Airway epithelial cell (primary cell): Measurements from ENCODE around the gene RPP21. TPM values are rescaled to one million over a fixed set of nuclear protein-coding genes. Genes with fewer than 3 reads are reported as not detected.

Source experiments
- total RNA-seq: library from RNA; depleted of rRNA; stranded (reverse); fragments of >200 nt; gene quantifications from 2 replicates; pipeline ENCODE4 v1.2.3, GENCODE V29; 2015

The RPP21 gene
- 97.3 and 106 TPM in 2 replicates for total RNA-seq

DNA sequence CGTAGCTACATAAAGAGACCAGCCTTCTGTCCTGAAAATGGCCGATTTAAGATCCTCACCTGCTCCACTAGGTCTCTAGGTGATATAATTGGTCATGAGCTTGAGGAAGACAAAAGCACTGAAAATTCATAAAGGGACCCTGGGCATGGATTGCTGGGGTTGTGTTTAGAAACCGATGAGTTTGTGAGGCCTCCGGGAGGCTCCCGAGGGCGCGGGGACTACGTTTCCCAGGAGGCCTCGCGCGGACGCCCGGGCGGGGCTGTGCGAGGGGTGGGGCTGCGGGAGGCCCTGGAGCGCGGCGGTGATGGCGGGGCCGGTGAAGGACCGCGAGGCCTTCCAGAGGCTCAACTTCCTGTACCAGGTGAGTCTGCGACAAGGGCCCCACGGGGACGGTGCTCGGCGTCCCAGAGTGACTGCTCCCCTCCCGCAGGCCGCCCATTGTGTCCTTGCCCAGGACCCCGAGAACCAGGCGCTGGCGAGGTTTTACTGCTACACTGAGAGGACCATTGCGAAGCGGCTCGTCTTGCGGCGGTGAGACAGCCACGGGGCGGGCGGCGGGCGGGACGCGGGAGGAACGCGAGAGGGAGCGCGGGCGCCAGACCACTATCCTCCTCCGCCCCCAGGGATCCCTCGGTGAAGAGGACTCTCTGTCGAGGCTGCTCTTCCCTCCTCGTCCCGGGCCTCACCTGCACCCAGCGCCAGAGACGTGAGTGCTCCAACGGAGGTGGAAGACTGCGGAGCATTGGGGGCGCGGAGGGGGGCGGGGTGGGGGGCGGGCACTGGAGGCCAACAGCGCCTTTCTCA lies at the start of gene RPP21:
Gene RPP21 (plus strand): TSS at position 289 of the 804 bp plus-strand sequence. CDS start 16 bp downstream, at position 305.

DNA sequence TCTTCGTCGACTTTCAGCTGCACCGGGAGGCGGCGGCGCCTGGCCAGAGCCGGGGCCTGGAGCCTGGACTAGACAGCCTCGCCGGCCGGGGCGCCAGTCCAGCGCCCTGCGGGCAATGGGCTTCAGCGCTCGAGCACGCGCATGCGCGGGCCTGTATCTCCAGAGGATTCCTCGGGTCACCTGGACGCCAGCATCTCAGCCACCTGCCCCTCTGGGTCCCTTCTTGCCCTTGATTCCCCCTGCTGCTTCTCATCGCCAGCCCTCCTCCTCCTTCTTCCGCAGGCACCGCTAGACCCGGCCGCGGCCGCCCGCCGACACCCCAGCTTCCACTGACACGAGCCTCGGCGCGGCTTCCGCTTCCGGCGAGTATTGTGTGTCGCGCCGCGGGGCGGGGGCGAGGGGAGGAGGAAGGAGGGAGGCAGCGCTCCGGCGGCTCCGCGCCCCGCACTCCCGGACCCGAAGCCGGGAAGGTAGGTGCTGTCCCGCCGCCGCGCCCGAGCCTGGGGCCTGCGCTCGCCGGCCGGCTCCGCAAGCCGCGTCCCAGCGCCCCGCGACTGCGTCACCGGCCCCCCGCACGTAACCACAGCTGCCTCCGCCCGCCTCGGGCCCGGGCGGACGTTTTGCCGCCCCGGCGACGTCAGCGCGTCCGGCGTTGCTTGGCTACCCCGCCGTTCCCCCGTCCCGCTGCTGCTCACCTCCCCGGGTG lies 18.3 kb upstream of the RPP21 start, which contains the start of gene TRIM39:
Gene TRIM39 (plus strand): TSS at position 402 of the 706 bp plus-strand sequence. CDS start 2,391 bp downstream, outside the sequence.

Other genes with a start within 250 kb of the RPP21 start
- gene TRIM31, start 232.1 kb upstream of the RPP21 start, total RNA-seq: 0.05 TPM in 1 of 2 replicates, not detected in the other
- gene TRIM40, start 209.0 kb upstream of the RPP21 start, total RNA-seq: not detected in 2 replicates
- not detected in 2 replicates for gene TRIM10, start 183.9 kb upstream of the RPP21 start, total RNA-seq
- not detected in 2 replicates for gene TRIM15, start 181.6 kb upstream of the RPP21 start, total RNA-seq
- gene TRIM26, start 131.8 kb upstream of the RPP21 start, total RNA-seq: 47.3 and 59.0 TPM in 2 replicates
- 11.7 and 12.5 TPM in 2 replicates for gene TRIM39, start 18.2 kb upstream of the RPP21 start, total RNA-seq
- gene HLA-E, start 144.4 kb downstream of the RPP21 start, total RNA-seq: 130 and 131 TPM in 2 replicates
- 36.1 and 49.5 TPM in 2 replicates for gene GNL1, start 211.3 kb downstream of the RPP21 start, total RNA-seq
- gene PRR3, start 212.1 kb downstream of the RPP21 start, total RNA-seq: 2.9 and 8.5 TPM in 2 replicates
- 43.1 and 44.7 TPM in 2 replicates for gene ABCF1, start 226.3 kb downstream of the RPP21 start, total RNA-seq